NCI-H146 treated with DMSO at 0.1 percent for 48 hours (cell line): Measurements from ENCODE around the gene IGF2BP1.
"Not testable (repeated sequence)": the region's sequence is repeated elsewhere in the genome, so short reads cannot be mapped to it uniquely, and the experiment has no call there.

Experiments
- DNase-seq: peaks from one replicate; lab custom pipeline; 2025; ENCODE audit not compliant: unreplicated experiment; lab: John Stamatoyannopoulos, UW

IGF2BP1 gene

DNA sequence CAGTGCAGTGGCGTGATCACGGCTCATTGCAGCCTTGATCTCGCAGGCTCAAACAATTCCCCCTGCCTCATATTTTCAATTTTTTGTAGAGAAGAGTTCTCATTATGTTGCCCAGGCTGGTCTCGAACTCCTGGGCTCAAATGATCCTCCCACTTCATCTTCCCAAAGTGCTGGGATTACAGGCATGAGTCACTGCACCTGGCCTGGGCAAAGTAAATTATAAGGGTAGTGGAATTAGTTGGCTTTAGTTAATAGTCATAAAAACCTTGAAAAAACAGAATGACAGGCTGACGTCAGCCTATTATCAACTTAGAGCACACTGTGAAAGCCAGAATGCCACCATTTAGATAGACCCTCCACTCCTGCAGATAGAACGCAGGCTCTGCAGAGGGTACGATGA, 91.9 kb downstream of the IGF2BP1 start:
- DNase-seq = no peak

DNA sequence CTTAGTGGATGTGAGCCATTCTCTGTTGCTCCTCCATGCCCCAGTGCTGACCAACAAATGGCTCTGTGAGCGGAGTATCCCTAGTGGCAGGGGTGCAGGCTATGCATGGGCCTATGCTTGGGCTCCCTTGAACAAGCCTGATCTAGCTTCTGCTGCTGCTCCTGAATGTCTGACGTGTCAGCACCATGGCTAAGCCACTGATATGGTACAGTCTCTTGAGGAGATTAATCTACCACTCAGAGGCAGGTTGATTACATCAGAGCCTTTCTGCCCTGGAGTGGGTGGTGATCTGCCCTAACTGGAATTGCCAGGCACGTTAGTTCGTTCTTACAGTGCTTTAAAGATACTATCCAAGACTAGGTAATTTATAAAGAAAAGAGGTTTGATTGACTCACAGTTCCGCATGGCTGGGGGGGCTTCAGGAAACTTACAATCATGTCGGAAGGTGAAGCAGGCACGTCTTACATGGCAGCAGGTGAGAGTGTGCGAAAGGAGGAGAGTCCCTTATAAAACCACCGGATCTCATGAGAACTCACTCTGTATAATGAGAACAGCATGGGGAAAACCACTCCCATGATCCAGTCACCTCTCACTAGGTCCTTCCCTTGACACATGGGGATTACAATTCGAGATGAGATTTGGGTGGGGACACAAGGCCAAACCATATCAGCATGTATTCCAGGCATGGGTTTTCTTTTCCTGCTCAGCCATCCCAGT, 93.9 kb downstream of the IGF2BP1 start:
- DNase-seq = no peak

DNA sequence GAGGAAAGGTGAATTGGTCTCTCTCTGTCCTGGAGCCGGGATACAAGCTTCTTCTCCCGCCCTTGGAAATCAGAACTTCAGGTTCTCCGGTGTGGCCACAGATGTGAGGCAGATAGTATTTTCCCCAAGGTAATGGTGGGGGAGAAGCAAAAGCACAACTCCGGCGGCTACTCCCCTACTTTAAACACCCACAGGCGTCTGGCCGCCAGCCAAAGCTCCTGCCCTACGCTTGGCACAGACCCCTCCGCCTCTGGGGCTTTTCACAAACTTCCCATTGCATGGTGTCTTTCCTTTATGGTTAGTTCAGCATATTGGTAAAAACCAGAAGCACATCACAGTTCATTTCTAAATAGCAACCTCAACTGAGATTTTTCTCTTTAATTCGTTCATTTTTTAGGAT, 95.9 kb downstream of the IGF2BP1 start:
- DNase-seq = no peak

DNA sequence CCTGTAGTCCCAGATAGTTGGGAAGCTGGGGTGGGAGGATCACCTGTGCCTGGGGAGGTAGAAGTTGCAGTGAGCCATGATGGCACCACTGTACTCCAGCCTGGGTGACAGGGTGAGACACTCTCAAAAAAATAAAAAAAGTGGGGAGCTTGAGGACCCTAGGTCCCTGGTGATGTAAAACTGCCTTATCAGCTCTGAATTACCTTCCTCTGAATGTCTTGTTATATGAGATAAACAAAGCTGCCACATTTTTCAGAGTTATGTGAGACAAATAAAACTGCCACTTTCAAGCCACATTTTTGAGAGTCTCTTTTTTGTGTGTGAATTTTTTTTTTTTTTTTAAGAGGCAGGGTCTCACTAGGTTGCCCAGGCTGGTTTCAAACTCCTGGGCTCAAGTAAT, 103.4 kb downstream of the IGF2BP1 start:
- no peak for DNase-seq

DNA sequence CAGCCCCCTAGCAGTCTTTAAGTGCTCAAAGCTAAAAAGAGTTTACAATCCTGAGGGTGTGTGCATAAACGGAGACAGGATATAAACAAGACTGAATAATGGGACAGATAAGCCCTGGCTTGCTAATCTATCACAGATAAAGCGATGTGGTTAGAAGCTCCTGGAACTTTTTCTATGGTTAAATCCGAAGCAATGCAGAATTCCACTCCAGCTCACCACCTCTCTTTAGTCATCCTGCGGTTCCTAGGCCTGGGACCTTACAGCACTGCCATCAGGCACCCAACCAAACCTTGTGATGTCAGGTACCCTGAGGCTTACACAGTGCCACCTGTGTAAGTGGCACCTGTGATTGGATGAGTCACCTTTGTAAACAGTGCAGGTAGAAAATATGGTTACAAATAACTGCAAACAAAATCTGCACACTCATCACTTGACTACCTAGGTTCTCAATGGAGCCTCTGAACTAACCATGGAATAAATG, 103.9 kb downstream of the IGF2BP1 start:
- no peak for DNase-seq

DNA sequence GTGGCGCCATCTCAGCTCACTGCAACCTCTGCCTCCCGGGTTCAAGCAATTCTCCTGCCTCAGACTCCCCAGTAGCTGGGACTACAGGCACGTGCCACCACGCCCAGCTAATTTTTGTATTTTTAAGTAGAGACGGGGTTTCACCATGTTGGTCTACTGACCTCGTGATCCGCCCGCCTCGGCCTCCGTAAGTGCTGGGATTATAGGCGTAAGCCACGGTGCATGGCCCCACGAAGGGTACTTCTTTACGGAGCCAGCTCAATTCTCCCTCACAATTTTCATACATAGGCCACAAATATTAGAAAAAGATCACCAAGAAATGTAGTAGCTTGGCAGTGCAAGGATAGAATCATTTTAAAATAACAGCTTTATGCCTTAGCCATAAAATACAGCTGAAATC, 106.2 kb downstream of the IGF2BP1 start:
- not testable (repeated sequence) for DNase-seq

DNA sequence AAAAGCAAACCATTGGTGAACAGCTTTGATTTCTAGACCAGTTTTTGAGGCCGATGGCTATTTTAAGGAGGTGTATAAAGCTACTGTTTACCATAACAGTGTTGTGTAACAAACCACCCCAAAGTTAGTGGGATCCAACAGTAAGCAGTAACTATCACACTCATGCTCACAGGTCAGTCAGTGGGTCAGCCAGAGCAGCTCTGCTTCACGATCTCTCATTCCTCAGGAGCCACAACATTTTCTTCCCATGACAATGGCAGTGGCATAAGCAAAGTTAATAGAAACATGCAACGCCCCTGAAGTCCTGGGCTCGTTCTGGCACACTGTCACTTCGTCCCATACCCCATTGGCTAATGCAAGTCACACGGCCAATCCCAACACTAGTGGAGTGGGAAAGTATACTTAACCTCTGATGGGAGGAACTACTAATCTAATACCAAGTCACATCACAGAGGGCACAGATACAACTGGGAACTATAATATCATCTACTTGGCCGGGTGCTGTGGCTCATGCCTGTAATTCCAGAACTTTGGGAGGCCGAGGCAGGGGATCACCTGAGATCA, 107.4 kb downstream of the IGF2BP1 start:
- DNase-seq = no peak
